GM12878 (cell line): ENCODE results near the gene HLA-DQB1. TPM values are rescaled to one million over a fixed set of nuclear protein-coding genes. Genes with fewer than 3 reads are reported as not detected.

Source experiments
- BCL11A ChIP-seq: IDR thresholded peaks from 2 replicates; pipeline ENCODE4 v1.6.1; 2011; ENCODE audit warnings: low read depth, low read length
- CHD2 ChIP-seq: IDR thresholded peaks from 2 replicates; pipeline ENCODE4 v1.6.1; 2011; ENCODE audit warnings: low read depth, low read length, improper control_type of control experiment, borderline replicate concordance
- DPF2 ChIP-seq: fragments of 450-650 bp; IDR thresholded peaks from 2 replicates; pipeline ENCODE4 v1.6.1; 2017; ENCODE audit warnings: mild to moderate bottlenecking
- HCFC1 ChIP-seq: fragments of 150-350 bp; IDR thresholded peaks from 2 replicates; pipeline ENCODE4 v1.6.1; 2014; ENCODE audit warnings: low read length
- HDAC2 ChIP-seq: fragments of 200-600 bp; sonication (generic); IDR thresholded peaks from 2 replicates; pipeline ENCODE4 v1.6.1; 2017
- IKZF1 ChIP-seq: fragments of 450-650 bp; conservative IDR thresholded peaks from 2 replicates; pipeline ENCODE4 v1.6.1; 2017; ENCODE audit warnings: antibody characterized with exemption, mild to moderate bottlenecking
- IRF4 ChIP-seq: IDR thresholded peaks from 2 replicates; pipeline ENCODE4 v1.6.1; 2011; ENCODE audit warnings: low read depth, low read length
- MEF2B ChIP-seq: fragments of 450-650 bp; IDR thresholded peaks from 2 replicates; pipeline ENCODE4 v1.6.1; 2018; ENCODE audit warnings: mild to moderate bottlenecking, moderate library complexity; ENCODE audit not compliant: partially characterized antibody, poor library complexity, severe bottlenecking
- NFIC ChIP-seq: IDR thresholded peaks from 2 replicates; pipeline ENCODE4 v1.6.1; 2012; ENCODE audit warnings: low read depth, mild to moderate bottlenecking, inconsistent platforms, low read length, moderate library complexity
- NFYA ChIP-seq: IDR thresholded peaks from 2 replicates; pipeline ENCODE4 v1.6.1; 2011; ENCODE audit warnings: low read depth, mild to moderate bottlenecking, low read length, improper control_type of control experiment, borderline replicate concordance
- NR2C1 ChIP-seq: fragments of 450-650 bp; IDR thresholded peaks from 2 replicates; pipeline ENCODE4 v1.6.1; 2017; ENCODE audit warnings: antibody characterized with exemption, mild to moderate bottlenecking, moderate library complexity
- RBBP5 ChIP-seq: fragments of 200-600 bp; sonication (generic); conservative IDR thresholded peaks from 2 replicates; pipeline ENCODE4 v1.6.1; 2016
- SMAD1 ChIP-seq: fragments of 450-650 bp; IDR thresholded peaks from 2 replicates; pipeline ENCODE4 v1.6.1; 2018; ENCODE audit warnings: mild to moderate bottlenecking, low read depth; ENCODE audit not compliant: partially characterized antibody
- SMAD5 ChIP-seq: IDR thresholded peaks from 2 replicates; pipeline ENCODE4 v1.6.1; 2016; ENCODE audit warnings: antibody characterized with exemption, low read depth
- SREBF1 ChIP-seq: IDR thresholded peaks from 2 replicates; pipeline ENCODE4 v1.6.1; 2012; ENCODE audit warnings: mild to moderate bottlenecking, low read length
- TBL1XR1 ChIP-seq: IDR thresholded peaks from 2 replicates; pipeline ENCODE4 v1.6.1; 2012; ENCODE audit warnings: low read depth, low read length, improper control_type of control experiment
- ZNF217 ChIP-seq: fragments of 450-650 bp; IDR thresholded peaks from 2 replicates; pipeline ENCODE4 v1.6.1; 2017; ENCODE audit warnings: antibody characterized with exemption, mild to moderate bottlenecking
- polyA plus RNA-seq, 11 experiments: library from polyadenylated mRNA; depleted of rRNA in 4 of 11; unstranded in 6 of 11; stranded (reverse) in 5 of 11; fragments of >200 nt; fragmentation: Nextera tagmentation in 4 of 11; fragmentation: Illumina TruSeq in 1 of 11; extraction: Ambion mirVana in 4 of 11; extraction: Trizol in 1 of 11; gene quantifications; 1 replicate in 1 of 11; 2 replicates in 10 of 11; pipeline versions ENCODE4 v1.2.1 to v1.2.3, GENCODE V29; 2011 to 2016; ENCODE audit warnings: inconsistent platforms in 2 of 11, missing spikeins in 2 of 11, low read depth in 1 of 11
- total RNA-seq, 4 experiments: library from RNA; depleted of rRNA in 3 of 4; stranded (reverse); fragments of >200 nt in 3 of 4; fragmentation: Illumina TruSeq in 1 of 4; extraction: Trizol in 1 of 4; gene quantifications; 2 replicates each; pipeline versions ENCODE4 v1.2.1 to v1.2.3, GENCODE V29; 2013 to 2021
- TF ChIP-seq, protein P1 (sequence below): fragments of 450-650 bp; IDR thresholded peaks from 2 replicates; pipeline ENCODE4 v1.6.1; 2016; ENCODE audit warnings: mild to moderate bottlenecking, moderate library complexity, borderline replicate concordance
- TF ChIP-seq, protein P2 (sequence below): fragments of 450-650 bp; IDR thresholded peaks from 2 replicates; pipeline ENCODE4 v1.6.1; 2017; ENCODE audit warnings: borderline replicate concordance
- TF ChIP-seq, protein P3 (sequence below): fragments of 450-650 bp; IDR thresholded peaks from 2 replicates; pipeline ENCODE4 v1.6.1; 2017; ENCODE audit warnings: antibody characterized with exemption, mild to moderate bottlenecking, moderate library complexity
- TF ChIP-seq, protein P4 (sequence below): IDR thresholded peaks from 2 replicates; pipeline ENCODE4 v1.6.1; 2012; ENCODE audit warnings: low read depth, low read length, improper control_type of control experiment
- TF ChIP-seq, protein P5 (sequence below): fragments of 450-650 bp; conservative IDR thresholded peaks from 2 replicates; pipeline ENCODE4 v1.6.1; 2017; ENCODE audit warnings: mild to moderate bottlenecking, moderate library complexity

HLA-DQB1 gene
- total and polyA plus RNA-seq, 10 of the 15 experiments (the other 5 are each of a cell fraction or from before 2014, with no cell fraction given) = 38.1 to 403 (median 91.4) TPM

DNA sequence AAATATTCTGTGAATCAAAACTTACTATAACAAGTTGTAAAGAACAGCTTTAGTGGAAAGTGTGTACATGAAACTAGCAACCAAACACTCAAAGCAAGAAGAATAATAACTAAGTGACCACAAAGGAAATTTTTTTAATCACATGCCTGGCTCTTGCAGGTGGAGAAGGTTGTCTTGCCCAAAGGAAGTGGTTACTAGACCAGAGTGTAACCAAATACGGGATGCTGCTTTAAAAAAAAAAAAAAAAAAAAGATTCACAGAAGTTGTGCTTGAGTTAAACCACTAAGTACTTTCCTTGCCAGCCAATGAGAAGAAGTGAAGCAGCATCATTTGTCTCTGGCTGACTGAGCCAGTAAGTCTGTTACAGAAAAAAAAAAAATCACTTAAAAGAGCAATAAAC is 19.1 kb upstream of the HLA-DQB1 start (continued):
- TF ChIP-seq, protein P1, sequence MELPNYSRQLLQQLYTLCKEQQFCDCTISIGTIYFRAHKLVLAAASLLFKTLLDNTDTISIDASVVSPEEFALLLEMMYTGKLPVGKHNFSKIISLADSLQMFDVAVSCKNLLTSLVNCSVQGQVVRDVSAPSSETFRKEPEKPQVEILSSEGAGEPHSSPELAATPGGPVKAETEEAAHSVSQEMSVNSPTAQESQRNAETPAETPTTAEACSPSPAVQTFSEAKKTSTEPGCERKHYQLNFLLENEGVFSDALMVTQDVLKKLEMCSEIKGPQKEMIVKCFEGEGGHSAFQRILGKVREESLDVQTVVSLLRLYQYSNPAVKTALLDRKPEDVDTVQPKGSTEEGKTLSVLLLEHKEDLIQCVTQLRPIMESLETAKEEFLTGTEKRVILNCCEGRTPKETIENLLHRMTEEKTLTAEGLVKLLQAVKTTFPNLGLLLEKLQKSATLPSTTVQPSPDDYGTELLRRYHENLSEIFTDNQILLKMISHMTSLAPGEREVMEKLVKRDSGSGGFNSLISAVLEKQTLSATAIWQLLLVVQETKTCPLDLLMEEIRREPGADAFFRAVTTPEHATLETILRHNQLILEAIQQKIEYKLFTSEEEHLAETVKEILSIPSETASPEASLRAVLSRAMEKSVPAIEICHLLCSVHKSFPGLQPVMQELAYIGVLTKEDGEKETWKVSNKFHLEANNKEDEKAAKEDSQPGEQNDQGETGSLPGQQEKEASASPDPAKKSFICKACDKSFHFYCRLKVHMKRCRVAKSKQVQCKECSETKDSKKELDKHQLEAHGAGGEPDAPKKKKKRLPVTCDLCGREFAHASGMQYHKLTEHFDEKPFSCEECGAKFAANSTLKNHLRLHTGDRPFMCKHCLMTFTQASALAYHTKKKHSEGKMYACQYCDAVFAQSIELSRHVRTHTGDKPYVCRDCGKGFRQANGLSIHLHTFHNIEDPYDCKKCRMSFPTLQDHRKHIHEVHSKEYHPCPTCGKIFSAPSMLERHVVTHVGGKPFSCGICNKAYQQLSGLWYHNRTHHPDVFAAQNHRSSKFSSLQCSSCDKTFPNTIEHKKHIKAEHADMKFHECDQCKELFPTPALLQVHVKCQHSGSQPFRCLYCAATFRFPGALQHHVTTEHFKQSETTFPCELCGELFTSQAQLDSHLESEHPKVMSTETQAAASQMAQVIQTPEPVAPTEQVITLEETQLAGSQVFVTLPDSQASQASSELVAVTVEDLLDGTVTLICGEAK = peak; percentile 61; the same call in 1 of the 2 replicates
- no peak; the same call in 1 of the 2 replicates for TF ChIP-seq DPF2
- peak; percentile 97 for TF ChIP-seq NFIC
- no peak; the same call in 1 of the 2 replicates for TF ChIP-seq IKZF1
- no peak; the same call in 1 of the 2 replicates for TF ChIP-seq ZNF217
- TF ChIP-seq, protein P2, sequence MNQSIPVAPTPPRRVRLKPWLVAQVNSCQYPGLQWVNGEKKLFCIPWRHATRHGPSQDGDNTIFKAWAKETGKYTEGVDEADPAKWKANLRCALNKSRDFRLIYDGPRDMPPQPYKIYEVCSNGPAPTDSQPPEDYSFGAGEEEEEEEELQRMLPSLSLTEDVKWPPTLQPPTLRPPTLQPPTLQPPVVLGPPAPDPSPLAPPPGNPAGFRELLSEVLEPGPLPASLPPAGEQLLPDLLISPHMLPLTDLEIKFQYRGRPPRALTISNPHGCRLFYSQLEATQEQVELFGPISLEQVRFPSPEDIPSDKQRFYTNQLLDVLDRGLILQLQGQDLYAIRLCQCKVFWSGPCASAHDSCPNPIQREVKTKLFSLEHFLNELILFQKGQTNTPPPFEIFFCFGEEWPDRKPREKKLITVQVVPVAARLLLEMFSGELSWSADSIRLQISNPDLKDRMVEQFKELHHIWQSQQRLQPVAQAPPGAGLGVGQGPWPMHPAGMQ = no peak
- TF ChIP-seq, protein P3, sequence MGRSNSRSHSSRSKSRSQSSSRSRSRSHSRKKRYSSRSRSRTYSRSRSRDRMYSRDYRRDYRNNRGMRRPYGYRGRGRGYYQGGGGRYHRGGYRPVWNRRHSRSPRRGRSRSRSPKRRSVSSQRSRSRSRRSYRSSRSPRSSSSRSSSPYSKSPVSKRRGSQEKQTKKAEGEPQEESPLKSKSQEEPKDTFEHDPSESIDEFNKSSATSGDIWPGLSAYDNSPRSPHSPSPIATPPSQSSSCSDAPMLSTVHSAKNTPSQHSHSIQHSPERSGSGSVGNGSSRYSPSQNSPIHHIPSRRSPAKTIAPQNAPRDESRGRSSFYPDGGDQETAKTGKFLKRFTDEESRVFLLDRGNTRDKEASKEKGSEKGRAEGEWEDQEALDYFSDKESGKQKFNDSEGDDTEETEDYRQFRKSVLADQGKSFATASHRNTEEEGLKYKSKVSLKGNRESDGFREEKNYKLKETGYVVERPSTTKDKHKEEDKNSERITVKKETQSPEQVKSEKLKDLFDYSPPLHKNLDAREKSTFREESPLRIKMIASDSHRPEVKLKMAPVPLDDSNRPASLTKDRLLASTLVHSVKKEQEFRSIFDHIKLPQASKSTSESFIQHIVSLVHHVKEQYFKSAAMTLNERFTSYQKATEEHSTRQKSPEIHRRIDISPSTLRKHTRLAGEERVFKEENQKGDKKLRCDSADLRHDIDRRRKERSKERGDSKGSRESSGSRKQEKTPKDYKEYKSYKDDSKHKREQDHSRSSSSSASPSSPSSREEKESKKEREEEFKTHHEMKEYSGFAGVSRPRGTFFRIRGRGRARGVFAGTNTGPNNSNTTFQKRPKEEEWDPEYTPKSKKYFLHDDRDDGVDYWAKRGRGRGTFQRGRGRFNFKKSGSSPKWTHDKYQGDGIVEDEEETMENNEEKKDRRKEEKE = no peak
- no peak for TF ChIP-seq RBBP5
- TF ChIP-seq, protein P4, sequence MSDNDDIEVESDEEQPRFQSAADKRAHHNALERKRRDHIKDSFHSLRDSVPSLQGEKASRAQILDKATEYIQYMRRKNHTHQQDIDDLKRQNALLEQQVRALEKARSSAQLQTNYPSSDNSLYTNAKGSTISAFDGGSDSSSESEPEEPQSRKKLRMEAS = no peak
- TF ChIP-seq TBL1XR1 = peak; percentile 91
- no peak for TF ChIP-seq SMAD5
- TF ChIP-seq NFYA = no peak
- TF ChIP-seq BCL11A = peak; percentile 71
- TF ChIP-seq, protein P5, sequence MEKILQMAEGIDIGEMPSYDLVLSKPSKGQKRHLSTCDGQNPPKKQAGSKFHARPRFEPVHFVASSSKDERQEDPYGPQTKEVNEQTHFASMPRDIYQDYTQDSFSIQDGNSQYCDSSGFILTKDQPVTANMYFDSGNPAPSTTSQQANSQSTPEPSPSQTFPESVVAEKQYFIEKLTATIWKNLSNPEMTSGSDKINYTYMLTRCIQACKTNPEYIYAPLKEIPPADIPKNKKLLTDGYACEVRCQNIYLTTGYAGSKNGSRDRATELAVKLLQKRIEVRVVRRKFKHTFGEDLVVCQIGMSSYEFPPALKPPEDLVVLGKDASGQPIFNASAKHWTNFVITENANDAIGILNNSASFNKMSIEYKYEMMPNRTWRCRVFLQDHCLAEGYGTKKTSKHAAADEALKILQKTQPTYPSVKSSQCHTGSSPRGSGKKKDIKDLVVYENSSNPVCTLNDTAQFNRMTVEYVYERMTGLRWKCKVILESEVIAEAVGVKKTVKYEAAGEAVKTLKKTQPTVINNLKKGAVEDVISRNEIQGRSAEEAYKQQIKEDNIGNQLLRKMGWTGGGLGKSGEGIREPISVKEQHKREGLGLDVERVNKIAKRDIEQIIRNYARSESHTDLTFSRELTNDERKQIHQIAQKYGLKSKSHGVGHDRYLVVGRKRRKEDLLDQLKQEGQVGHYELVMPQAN = no peak
- TF ChIP-seq MEF2B = peak; percentile 72
- 0 out of 2 replicates have a peak, but pooled peaks have one; percentile 48 for TF ChIP-seq IRF4
- TF ChIP-seq SMAD1 = no peak
- no peak; the same call in 1 of the 2 replicates for TF ChIP-seq HDAC2
- no peak for TF ChIP-seq SREBF1
- TF ChIP-seq CHD2 = peak; percentile 67; the same call in 1 of the 2 replicates
- TF ChIP-seq HCFC1 = no peak
- TF ChIP-seq NR2C1 = no peak
